ENCODE measurements around the gene DUSP14.

Gene DUSP14

GRCh38 chr17:37555386-37555785 is 65.7 kb downstream of the DUSP14 start:
- no peak for DNase-seq

GRCh38 chr17:37557482-37557881 is 67.8 kb downstream of the DUSP14 start:
- no peak for DNase-seq

GRCh38 chr17:37558299-37558698 is 68.6 kb downstream of the DUSP14 start:
- no peak for DNase-seq

- no peak for DNase-seq
Observed at GRCh38 chr17:37562016-37562745, 72.5 kb downstream of the DUSP14 start.

Data from hypothalamus (tissue), 51 donors.